Measurements from ENCODE around the gene POLR1G. TPM values are rescaled to one million over a fixed set of nuclear protein-coding genes. Genes with fewer than 3 reads are reported as not detected.

The POLR1G gene
- total and polyA plus RNA-seq, 4 donors, result 1.1 to 2.4 (median 1.9) TPM

DNA sequence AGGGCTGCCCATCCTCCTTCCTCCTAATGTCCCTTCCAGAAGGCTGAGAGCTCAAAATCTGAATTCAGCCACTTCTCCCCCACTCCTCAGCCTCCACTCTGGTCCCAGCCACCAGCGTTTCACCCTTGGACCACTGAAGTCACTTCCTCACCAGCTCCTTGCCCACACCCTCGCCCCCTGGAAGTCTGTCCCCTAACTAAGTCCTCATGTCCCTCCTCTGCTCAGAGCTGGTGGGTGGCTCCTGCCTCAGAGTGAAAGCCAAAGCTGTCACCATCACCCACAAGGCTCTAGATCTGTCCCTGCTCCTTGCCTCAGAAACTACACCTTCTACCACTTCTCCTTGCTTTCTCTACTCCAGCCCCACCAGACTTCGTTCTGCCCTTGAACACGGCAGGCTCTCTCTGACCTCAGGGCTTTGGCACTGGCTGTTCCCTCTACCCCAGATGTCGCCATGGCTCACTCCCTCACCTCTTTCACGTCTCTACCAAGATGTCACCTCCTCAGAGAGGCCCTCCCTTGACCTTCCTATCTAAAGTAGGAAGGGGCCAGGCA lies 15.6 kb downstream of the POLR1G start (continued):
- TF ChIP-seq, protein P1, sequence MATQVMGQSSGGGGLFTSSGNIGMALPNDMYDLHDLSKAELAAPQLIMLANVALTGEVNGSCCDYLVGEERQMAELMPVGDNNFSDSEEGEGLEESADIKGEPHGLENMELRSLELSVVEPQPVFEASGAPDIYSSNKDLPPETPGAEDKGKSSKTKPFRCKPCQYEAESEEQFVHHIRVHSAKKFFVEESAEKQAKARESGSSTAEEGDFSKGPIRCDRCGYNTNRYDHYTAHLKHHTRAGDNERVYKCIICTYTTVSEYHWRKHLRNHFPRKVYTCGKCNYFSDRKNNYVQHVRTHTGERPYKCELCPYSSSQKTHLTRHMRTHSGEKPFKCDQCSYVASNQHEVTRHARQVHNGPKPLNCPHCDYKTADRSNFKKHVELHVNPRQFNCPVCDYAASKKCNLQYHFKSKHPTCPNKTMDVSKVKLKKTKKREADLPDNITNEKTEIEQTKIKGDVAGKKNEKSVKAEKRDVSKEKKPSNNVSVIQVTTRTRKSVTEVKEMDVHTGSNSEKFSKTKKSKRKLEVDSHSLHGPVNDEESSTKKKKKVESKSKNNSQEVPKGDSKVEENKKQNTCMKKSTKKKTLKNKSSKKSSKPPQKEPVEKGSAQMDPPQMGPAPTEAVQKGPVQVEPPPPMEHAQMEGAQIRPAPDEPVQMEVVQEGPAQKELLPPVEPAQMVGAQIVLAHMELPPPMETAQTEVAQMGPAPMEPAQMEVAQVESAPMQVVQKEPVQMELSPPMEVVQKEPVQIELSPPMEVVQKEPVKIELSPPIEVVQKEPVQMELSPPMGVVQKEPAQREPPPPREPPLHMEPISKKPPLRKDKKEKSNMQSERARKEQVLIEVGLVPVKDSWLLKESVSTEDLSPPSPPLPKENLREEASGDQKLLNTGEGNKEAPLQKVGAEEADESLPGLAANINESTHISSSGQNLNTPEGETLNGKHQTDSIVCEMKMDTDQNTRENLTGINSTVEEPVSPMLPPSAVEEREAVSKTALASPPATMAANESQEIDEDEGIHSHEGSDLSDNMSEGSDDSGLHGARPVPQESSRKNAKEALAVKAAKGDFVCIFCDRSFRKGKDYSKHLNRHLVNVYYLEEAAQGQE (IDR thresholded peaks at IDR 0.05), result no peak
- TF ChIP-seq TAF1 (conservative IDR thresholded peaks at IDR 0.05), result no peak

DNA sequence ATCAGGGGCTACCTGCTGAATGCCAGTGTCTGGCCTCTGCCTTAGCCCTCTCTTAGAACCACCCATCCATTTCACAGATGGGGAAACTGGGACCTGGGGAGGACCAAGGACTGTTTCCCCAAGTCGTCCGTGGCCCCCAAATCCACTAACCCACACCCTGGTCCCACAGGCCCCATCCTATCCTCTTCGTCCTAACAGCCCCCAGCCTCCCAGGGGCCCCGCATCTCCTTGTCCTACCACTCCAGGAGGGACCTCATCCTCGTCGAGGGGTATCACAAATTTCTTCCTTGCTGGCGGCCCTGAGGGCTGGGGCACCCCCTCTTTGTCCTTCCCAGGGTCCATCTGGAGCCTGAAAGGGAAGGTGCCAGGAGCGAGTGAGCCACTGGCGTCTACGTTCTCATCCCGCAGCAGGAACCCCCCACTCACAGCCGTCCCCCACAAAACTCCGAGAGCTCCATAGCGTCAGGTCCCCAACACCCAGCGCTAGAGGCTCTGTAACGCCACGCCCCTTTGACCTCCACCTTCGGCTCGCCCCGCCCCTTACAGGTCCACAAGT lies 16.7 kb downstream of the POLR1G start:
- H3K4me1 ChIP-seq (ENCODE audit: control insufficient read depth in 4 of 4, insufficient read depth in 4 of 4, low read length in 3 of 4), result peaks cover 5 to 19% (median 9%) of the 10 kb centered on the region in 4 donors
- no peak for DNase-seq (ENCODE audit: low spot score)
- WGBS, result 21% methylated on average over 20 of the region's 20 CpGs
- no peaks in the 10 kb centered on the region for H3K9me3 ChIP-seq (ENCODE audit: control insufficient read depth in 4 of 4, low read length in 3 of 4)
- TF ChIP-seq NR2F2 (IDR thresholded peaks at IDR 0.05), result peak; percentile 84
- TF ChIP-seq EGR1 (IDR thresholded peaks at IDR 0.05; ENCODE audit: low read depth in 2 of 2), result no peak
- H3K27me3 ChIP-seq (ENCODE audit: control insufficient read depth in 4 of 4, insufficient read depth in 4 of 4, low read length in 3 of 4), result no peaks in the 10 kb centered on the region
- peaks cover 0 to 8% (median 4%) of the 10 kb centered on the region in 4 donors for H3K36me3 ChIP-seq (ENCODE audit: control insufficient read depth in 4 of 4, insufficient read depth in 3 of 4, low read depth in 1 of 4, low read length in 3 of 4)
- H3K4me3 ChIP-seq (ENCODE audit: low read depth in 1 of 3, low read length in 3 of 3), result peak overlapping the region; percentile 53 to 64 (median 61)
- peak overlapping the region; percentile 21 to 74 for H3K9ac ChIP-seq (ENCODE audit: low read depth in 1 of 2, low read length in 2 of 2)
- peak overlapping the region; percentile 89 to 93 for H3K27ac ChIP-seq (ENCODE audit: low read depth in 1 of 2, low read length in 2 of 2)

DNA sequence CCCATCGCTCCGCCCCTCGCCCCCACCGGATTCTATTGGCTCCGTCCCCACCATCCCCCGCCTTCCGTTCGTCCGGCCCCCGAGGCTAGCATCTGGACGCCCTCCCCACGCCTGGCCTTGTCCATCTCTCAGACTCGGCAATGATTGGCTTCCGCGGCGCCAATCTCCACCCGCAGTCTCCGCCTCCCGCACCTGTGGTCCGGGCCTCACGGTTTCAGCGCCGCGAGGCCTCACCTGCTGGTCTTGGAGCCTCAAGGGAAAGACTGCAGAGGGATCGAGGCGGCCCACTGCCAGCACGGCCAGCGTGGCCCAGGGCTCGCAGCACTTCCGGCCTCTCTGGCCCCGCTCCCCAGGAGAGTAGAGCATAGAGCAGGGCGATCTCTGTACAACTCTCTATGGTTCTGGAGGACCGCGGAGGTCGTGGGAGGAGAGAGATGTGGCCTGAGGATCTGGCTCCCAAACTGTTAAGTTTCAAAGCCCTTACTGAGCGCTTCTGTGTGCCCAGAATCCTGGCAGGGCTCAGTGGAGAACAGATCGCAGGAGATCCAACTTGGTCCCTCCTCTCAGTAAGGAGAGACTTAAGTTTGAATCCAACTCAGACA lies 17.2 kb downstream of the POLR1G start, which contains the start of gene ERCC1:
Gene ERCC1 (minus strand): TSS at position 329 of the 602 bp plus-strand sequence. CDS start 543 bp downstream, outside the sequence.
- Histone ChIP-seq H3K9me3 (ENCODE audit: control insufficient read depth in 4 of 4, low read length in 3 of 4) (no peaks in the 10 kb centered on the region), H3K27ac (ENCODE audit: low read depth in 1 of 2, low read length in 2 of 2) (peak within 1 kb of the TSS; percentile 89 to 93), H3K36me3 (ENCODE audit: control insufficient read depth in 4 of 4, insufficient read depth in 3 of 4, low read depth in 1 of 4, low read length in 3 of 4) (peaks cover 0 to 8% (median 4%) of the 10 kb centered on the region in 4 donors), H3K9ac (ENCODE audit: low read depth in 1 of 2, low read length in 2 of 2) (peak within 1 kb of the TSS; percentile 64 to 74), H3K27me3 (ENCODE audit: control insufficient read depth in 4 of 4, insufficient read depth in 4 of 4, low read length in 3 of 4) (no peaks in the 10 kb centered on the region), H3K4me1 (ENCODE audit: control insufficient read depth in 4 of 4, insufficient read depth in 4 of 4, low read length in 3 of 4) (peaks cover 5 to 23% (median 11%) of the 10 kb centered on the region in 4 donors), H3K4me3 (ENCODE audit: low read depth in 1 of 3, low read length in 3 of 3) (peak within 1 kb of the TSS; percentile 53 to 70 (median 64))
- DNase-seq (ENCODE audit: low spot score), result peak; percentile 98
- under 1% methylated on average over 37 of the region's 37 CpGs for WGBS
- TF ChIP-seq FOXA2 (IDR thresholded peaks at IDR 0.05) (no peak), GABPA (IDR thresholded peaks at IDR 0.05 in 1 of 2, conservative IDR thresholded peaks at IDR 0.05 in 1 of 2) (peak in 1 of 2 donors; percentile 86), YY1 (IDR thresholded peaks at IDR 0.05) (no peak), HNF4G (IDR thresholded peaks at IDR 0.05) (no peak), SP1 (IDR thresholded peaks at IDR 0.05) (peak; percentile 82), RAD21 (IDR thresholded peaks at IDR 0.05) (peak; percentile 8 to 42), FOXA1 (IDR thresholded peaks at IDR 0.05) (no peak), HNF4A (conservative IDR thresholded peaks at IDR 0.05) (peak in 1 of 2 donors; percentile 50), JUND (IDR thresholded peaks at IDR 0.05) (no peak), TAF1 (conservative IDR thresholded peaks at IDR 0.05) (peak; percentile 85), EGR1 (IDR thresholded peaks at IDR 0.05; ENCODE audit: low read depth in 2 of 2) (peak; percentile 58 to 75)
- TF ChIP-seq, protein P2, sequence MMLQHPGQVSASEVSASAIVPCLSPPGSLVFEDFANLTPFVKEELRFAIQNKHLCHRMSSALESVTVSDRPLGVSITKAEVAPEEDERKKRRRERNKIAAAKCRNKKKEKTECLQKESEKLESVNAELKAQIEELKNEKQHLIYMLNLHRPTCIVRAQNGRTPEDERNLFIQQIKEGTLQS (IDR thresholded peaks at IDR 0.05), result no peak
- TF ChIP-seq, protein P3, sequence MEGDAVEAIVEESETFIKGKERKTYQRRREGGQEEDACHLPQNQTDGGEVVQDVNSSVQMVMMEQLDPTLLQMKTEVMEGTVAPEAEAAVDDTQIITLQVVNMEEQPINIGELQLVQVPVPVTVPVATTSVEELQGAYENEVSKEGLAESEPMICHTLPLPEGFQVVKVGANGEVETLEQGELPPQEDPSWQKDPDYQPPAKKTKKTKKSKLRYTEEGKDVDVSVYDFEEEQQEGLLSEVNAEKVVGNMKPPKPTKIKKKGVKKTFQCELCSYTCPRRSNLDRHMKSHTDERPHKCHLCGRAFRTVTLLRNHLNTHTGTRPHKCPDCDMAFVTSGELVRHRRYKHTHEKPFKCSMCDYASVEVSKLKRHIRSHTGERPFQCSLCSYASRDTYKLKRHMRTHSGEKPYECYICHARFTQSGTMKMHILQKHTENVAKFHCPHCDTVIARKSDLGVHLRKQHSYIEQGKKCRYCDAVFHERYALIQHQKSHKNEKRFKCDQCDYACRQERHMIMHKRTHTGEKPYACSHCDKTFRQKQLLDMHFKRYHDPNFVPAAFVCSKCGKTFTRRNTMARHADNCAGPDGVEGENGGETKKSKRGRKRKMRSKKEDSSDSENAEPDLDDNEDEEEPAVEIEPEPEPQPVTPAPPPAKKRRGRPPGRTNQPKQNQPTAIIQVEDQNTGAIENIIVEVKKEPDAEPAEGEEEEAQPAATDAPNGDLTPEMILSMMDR (IDR thresholded peaks at IDR 0.05; ENCODE audit: low read depth, low read length, missing input control), result no peak
- TF ChIP-seq, protein P4, sequence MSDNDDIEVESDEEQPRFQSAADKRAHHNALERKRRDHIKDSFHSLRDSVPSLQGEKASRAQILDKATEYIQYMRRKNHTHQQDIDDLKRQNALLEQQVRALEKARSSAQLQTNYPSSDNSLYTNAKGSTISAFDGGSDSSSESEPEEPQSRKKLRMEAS (IDR thresholded peaks at IDR 0.05), result peak; percentile 79
- TF ChIP-seq, protein P1 (IDR thresholded peaks at IDR 0.05), result peak; percentile 85
- TF ChIP-seq, protein P5, sequence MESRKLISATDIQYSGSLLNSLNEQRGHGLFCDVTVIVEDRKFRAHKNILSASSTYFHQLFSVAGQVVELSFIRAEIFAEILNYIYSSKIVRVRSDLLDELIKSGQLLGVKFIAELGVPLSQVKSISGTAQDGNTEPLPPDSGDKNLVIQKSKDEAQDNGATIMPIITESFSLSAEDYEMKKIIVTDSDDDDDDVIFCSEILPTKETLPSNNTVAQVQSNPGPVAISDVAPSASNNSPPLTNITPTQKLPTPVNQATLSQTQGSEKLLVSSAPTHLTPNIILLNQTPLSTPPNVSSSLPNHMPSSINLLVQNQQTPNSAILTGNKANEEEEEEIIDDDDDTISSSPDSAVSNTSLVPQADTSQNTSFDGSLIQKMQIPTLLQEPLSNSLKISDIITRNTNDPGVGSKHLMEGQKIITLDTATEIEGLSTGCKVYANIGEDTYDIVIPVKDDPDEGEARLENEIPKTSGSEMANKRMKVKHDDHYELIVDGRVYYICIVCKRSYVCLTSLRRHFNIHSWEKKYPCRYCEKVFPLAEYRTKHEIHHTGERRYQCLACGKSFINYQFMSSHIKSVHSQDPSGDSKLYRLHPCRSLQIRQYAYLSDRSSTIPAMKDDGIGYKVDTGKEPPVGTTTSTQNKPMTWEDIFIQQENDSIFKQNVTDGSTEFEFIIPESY (IDR thresholded peaks at IDR 0.05), result no peak
